Panc1 (cell line): ENCODE measurements around the gene DLGAP1. TPM values are rescaled to one million over a fixed set of nuclear protein-coding genes. Genes with fewer than 3 reads are reported as not detected.

ENCODE experiments used
- ATAC-seq: fragments of 200-7000 bp; cut with Tn5 transposase; 2 replicates; pipeline ENCODE4 v1.9.1; 2020; ENCODE audit warnings: mild to moderate bottlenecking, moderate library complexity
- BruUV-seq: library from RNA; stranded (reverse); fragments of 400-500 nt; replicated peaks from 2 replicates; lab custom pipeline; 2021; lab: Mats Ljungman, UMichigan
- CTCF ChIA-PET: fragments of 300-600 bp; sonication (Branson Sonifier 250); formaldehyde crosslinking; loops from one replicate; lab custom pipeline; 2022; ENCODE audit warnings: antibody characterized with exemption; lab: Charles Lee
- POLR2A ChIA-PET: fragments of 300-600 bp; sonication (Branson Sonifier 250); formaldehyde crosslinking; loops from one replicate; lab custom pipeline; 2022; ENCODE audit warnings: antibody characterized with exemption; lab: Charles Lee
- DNase-seq: peaks from one replicate; pipeline ENCODE4 v3.0.0-alpha.2; 2010; ENCODE audit warnings: low read depth, low spot score
- H3K27ac ChIP-seq: 2 replicates; pipeline ENCODE4 v1.5.1; 2011; ENCODE audit warnings: mild to moderate bottlenecking, low read length, inconsistent platforms
- H3K27me3 ChIP-seq: fragments of 200-500 bp; sonication (Bioruptor generic); 2 replicates; pipeline ENCODE4 v1.6.0; 2014; ENCODE audit warnings: low read length, inconsistent platforms; ENCODE audit not compliant: control insufficient read depth, insufficient read depth
- H3K36me3 ChIP-seq: fragments of 200-500 bp; sonication (Bioruptor generic); 2 replicates; pipeline ENCODE4 v1.5.1; 2014; ENCODE audit warnings: inconsistent platforms, mild to moderate bottlenecking, low read length, moderate library complexity; ENCODE audit not compliant: control insufficient read depth, insufficient read depth
- H3K4me1 ChIP-seq: 2 replicates; pipeline ENCODE4 v1.5.1; 2011; ENCODE audit warnings: inconsistent platforms, mild to moderate bottlenecking, low read length, moderate library complexity; ENCODE audit not compliant: control insufficient read depth, insufficient read depth
- H3K4me3 ChIP-seq, 2 experiments: 2 replicates each; pipeline ENCODE4 v1.5.1; 2011 to 2012; ENCODE audit warnings: low read depth in 2 of 2, low read length in 2 of 2, mild to moderate bottlenecking in 2 of 2, inconsistent platforms in 1 of 2, moderate library complexity in 1 of 2
- H3K9me3 ChIP-seq: fragments of 200-500 bp; sonication (Bioruptor generic); 2 replicates; pipeline ENCODE4 v1.5.1; 2014; ENCODE audit warnings: low read depth, mild to moderate bottlenecking, inconsistent platforms, low read length, moderate library complexity; ENCODE audit not compliant: control insufficient read depth, insufficient read depth
- POLR2AphosphoS5 ChIP-seq: IDR thresholded peaks from 2 replicates; pipeline ENCODE4 v1.6.1; 2012; ENCODE audit warnings: mild to moderate bottlenecking, low read depth, low read length, moderate library complexity
- SIN3A ChIP-seq: IDR thresholded peaks from 2 replicates; pipeline ENCODE4 v1.6.1; 2012; ENCODE audit warnings: low read depth, mild to moderate bottlenecking, low read length, moderate library complexity, borderline replicate concordance; ENCODE audit not compliant: insufficient read depth
- TCF7L2 ChIP-seq: IDR thresholded peaks from 2 replicates; pipeline ENCODE4 v1.6.1; 2011; ENCODE audit warnings: mild to moderate bottlenecking, low read depth, low read length, inconsistent platforms
- in situ Hi-C: cut with HindIII; loops from 2 replicates; pipeline ENCODE4 v1.10.0; 2016; ENCODE audit warnings: low sequenced_read_pairs, low pct_unique_long_range_greater_than_20kb
- intact Hi-C: fragments of 100-400 bp; cut with micrococcal nuclease; formaldehyde crosslinking; loops from one replicate; pipeline ENCODE4 v1.10.0; 2022; ENCODE audit not compliant: unreplicated experiment
- total RNA-seq: library from RNA; stranded (reverse); gene quantifications from one replicate; pipeline ENCODE4 v1.2.1, GENCODE V29; 2021; ENCODE audit not compliant: unreplicated experiment
- TF ChIP-seq, protein P1 (sequence below), 2 experiments: IDR thresholded peaks; 2 replicates each; pipeline ENCODE4 v1.6.1; 2011 to 2012; ENCODE audit warnings: low read depth in 2 of 2, control low read depth in 1 of 2, low read length in 1 of 2, mild to moderate bottlenecking in 1 of 2, moderate library complexity in 1 of 2; ENCODE audit not compliant: insufficient read depth in 1 of 2
- TF ChIP-seq, protein P2 (sequence below): fragments of 450-650 bp; IDR thresholded peaks from 2 replicates; pipeline ENCODE4 v1.5.1; 2017; ENCODE audit warnings: mild to moderate bottlenecking

DLGAP1 gene
- total RNA-seq, 1 experiment from 2014 or later = 1.8 TPM

DNA sequence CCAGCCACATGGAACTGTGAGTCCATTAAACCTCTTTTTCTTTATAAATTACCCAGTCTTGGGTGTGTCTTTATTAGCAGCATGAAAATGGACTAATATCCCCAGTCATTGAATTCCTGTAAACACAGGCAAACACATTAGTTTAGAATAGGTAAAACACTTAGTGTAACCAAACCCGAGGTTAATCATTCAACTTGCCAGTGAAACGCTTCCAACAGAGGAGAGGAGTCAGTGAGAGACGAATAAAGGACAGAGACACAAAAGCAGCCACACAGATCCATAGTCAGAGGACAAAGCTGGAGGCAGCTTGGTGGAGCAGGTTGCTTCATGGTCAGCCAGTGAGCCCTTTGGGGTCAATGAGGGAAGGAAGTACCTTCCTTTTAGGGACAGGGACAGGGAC is 657.1 kb downstream of the DLGAP1 start:
- ChIA-PET POLR2A (no interaction called here), CTCF (interaction anchor here (0.5 to 0.6 kb wide), 2 partner anchors 26 to 132 kb away, joined by 3 read pairs; no protein-coding TSS in a partner anchor)
- TF ChIP-seq, protein P1, sequence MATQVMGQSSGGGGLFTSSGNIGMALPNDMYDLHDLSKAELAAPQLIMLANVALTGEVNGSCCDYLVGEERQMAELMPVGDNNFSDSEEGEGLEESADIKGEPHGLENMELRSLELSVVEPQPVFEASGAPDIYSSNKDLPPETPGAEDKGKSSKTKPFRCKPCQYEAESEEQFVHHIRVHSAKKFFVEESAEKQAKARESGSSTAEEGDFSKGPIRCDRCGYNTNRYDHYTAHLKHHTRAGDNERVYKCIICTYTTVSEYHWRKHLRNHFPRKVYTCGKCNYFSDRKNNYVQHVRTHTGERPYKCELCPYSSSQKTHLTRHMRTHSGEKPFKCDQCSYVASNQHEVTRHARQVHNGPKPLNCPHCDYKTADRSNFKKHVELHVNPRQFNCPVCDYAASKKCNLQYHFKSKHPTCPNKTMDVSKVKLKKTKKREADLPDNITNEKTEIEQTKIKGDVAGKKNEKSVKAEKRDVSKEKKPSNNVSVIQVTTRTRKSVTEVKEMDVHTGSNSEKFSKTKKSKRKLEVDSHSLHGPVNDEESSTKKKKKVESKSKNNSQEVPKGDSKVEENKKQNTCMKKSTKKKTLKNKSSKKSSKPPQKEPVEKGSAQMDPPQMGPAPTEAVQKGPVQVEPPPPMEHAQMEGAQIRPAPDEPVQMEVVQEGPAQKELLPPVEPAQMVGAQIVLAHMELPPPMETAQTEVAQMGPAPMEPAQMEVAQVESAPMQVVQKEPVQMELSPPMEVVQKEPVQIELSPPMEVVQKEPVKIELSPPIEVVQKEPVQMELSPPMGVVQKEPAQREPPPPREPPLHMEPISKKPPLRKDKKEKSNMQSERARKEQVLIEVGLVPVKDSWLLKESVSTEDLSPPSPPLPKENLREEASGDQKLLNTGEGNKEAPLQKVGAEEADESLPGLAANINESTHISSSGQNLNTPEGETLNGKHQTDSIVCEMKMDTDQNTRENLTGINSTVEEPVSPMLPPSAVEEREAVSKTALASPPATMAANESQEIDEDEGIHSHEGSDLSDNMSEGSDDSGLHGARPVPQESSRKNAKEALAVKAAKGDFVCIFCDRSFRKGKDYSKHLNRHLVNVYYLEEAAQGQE (IDR thresholded peaks at IDR 0.05; ENCODE audit: insufficient read depth in 1 of 2, low read depth in 2 of 2, low read length in 1 of 2) = no peak
- no peak for TF ChIP-seq SIN3A
- TF ChIP-seq, protein P2, sequence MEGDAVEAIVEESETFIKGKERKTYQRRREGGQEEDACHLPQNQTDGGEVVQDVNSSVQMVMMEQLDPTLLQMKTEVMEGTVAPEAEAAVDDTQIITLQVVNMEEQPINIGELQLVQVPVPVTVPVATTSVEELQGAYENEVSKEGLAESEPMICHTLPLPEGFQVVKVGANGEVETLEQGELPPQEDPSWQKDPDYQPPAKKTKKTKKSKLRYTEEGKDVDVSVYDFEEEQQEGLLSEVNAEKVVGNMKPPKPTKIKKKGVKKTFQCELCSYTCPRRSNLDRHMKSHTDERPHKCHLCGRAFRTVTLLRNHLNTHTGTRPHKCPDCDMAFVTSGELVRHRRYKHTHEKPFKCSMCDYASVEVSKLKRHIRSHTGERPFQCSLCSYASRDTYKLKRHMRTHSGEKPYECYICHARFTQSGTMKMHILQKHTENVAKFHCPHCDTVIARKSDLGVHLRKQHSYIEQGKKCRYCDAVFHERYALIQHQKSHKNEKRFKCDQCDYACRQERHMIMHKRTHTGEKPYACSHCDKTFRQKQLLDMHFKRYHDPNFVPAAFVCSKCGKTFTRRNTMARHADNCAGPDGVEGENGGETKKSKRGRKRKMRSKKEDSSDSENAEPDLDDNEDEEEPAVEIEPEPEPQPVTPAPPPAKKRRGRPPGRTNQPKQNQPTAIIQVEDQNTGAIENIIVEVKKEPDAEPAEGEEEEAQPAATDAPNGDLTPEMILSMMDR = no peak
- TF ChIP-seq POLR2AphosphoS5 = no peak
- TF ChIP-seq TCF7L2 = no peak
- H3K27ac ChIP-seq = no peak overlapping the region
- H3K4me1 ChIP-seq = peaks cover 4% of the 10 kb centered on the region; the same call in 1 of the 2 replicates
- in situ Hi-C loops = no loop called here
- intact Hi-C loops = no loop called here
- H3K27me3 ChIP-seq = no peaks in the 10 kb centered on the region
- H3K36me3 ChIP-seq = no peaks in the 10 kb centered on the region
- H3K9me3 ChIP-seq = no peaks in the 10 kb centered on the region
- BruUV-seq = no TSS peak
- no peak for ATAC-seq
- H3K4me3 ChIP-seq = no peak overlapping the region
- DNase-seq = no peak

DNA sequence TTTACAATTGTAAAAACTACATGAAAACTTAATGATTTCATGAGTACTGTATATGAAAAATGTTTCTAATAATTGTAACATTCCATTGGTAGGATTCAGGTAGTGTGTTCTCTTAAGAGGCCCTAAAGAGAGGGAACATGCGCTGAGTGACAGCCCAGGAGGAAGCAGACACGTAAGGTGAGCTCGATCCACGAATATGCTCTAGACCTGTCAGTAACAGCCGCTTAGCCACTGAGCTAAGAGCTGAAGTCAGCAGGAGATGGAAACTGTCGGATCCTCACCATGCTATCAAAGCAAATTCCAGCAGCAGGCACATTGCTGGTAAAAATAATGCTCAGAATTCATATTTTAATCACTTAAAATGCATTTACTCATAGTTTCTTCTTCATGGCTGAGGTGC is 658.7 kb downstream of the DLGAP1 start:
- TF ChIP-seq, protein P2 = no peak
- TF ChIP-seq TCF7L2 = no peak
- no peak for TF ChIP-seq POLR2AphosphoS5
- TF ChIP-seq, protein P1 (IDR thresholded peaks at IDR 0.05; ENCODE audit: insufficient read depth in 1 of 2, low read depth in 2 of 2, low read length in 1 of 2) = no peak
- TF ChIP-seq SIN3A = no peak
- H3K4me1 ChIP-seq = peaks cover 4% of the 10 kb centered on the region; the same call in 1 of the 2 replicates
- DNase-seq (no peak), ATAC-seq (no peak)
- no peak overlapping the region for H3K4me3 ChIP-seq
- ChIA-PET POLR2A (interaction anchor here (0.7 kb wide), 1 partner anchor 15 kb away, joined by 11 read pairs; no protein-coding TSS in a partner anchor), CTCF (no interaction called here)
- H3K9me3 ChIP-seq = no peaks in the 10 kb centered on the region
- no peaks in the 10 kb centered on the region for H3K36me3 ChIP-seq
- in situ Hi-C loops = no loop called here
- no peak overlapping the region for H3K27ac ChIP-seq
- BruUV-seq = no TSS peak
- no peaks in the 10 kb centered on the region for H3K27me3 ChIP-seq
- intact Hi-C loops = no loop called here
